Erythroblast (primary cell): Measurements from ENCODE around the gene CHRNA1.

Experiments used
- GATA1 ChIP-seq: IDR thresholded peaks from 2 replicates; pipeline ENCODE4 v1.6.1; 2011; ENCODE audit warnings: low read depth, mild to moderate bottlenecking, control low read depth, low read length, moderate library complexity
- POLR2A ChIP-seq: IDR thresholded peaks from 2 replicates; pipeline ENCODE4 v1.6.1; 2011; ENCODE audit warnings: mild to moderate bottlenecking, low read length

GRCh38 chr2:174728096-174728495 lies 36.2 kb downstream of the CHRNA1 start:
- no peak for TF ChIP-seq POLR2A
- no peak for TF ChIP-seq GATA1
